SU-DHL-6 (cell line): ENCODE data around the gene IQCC.

Experiments used
- H2AFZ ChIP-seq: fragments of 200-600 bp; sonication (generic); 2 replicates; pipeline ENCODE4 v1.6.1; 2014; ENCODE audit warnings: low read depth, mild to moderate bottlenecking, moderate library complexity, mixed read lengths, antibody characterized with exemption, low read length; ENCODE audit not compliant: severe bottlenecking
- H3F3A ChIP-seq: fragments of 200-600 bp; shearing (Covaris generic); 2 replicates; pipeline ENCODE4 v1.6.0; 2016; ENCODE audit warnings: antibody characterized with exemption, mild to moderate bottlenecking; ENCODE audit not compliant: insufficient read depth
- H3K27ac ChIP-seq: fragments of 200-600 bp; sonication (generic); 2 replicates; pipeline ENCODE4 v1.5.1; 2016; ENCODE audit warnings: low read depth, mild to moderate bottlenecking, low read length, moderate library complexity, mixed read lengths
- H3K27me3 ChIP-seq: fragments of 200-600 bp; sonication (generic), shearing (Covaris generic); 2 replicates; pipeline ENCODE4 v1.6.0; 2014; ENCODE audit warnings: mild to moderate bottlenecking, low read length
- H3K36me3 ChIP-seq: fragments of 200-600 bp; sonication (generic); 2 replicates; pipeline ENCODE4 v1.6.1; 2014; ENCODE audit warnings: mild to moderate bottlenecking, low read length, mixed read lengths
- H3K4me2 ChIP-seq: fragments of 300-600, 200-600 bp; shearing (Covaris generic), sonication (generic); 2 replicates; pipeline ENCODE4 v1.6.0; 2014; ENCODE audit warnings: low read length, low read depth, mild to moderate bottlenecking; ENCODE audit not compliant: poor library complexity, severe bottlenecking
- H3K4me3 ChIP-seq: fragments of 200-600 bp; sonication (generic); 2 replicates; pipeline ENCODE4 v1.5.1; 2014; ENCODE audit warnings: antibody characterized with exemption, low read length, mild to moderate bottlenecking, mixed read lengths; ENCODE audit not compliant: insufficient read depth, poor library complexity, severe bottlenecking
- H3K79me2 ChIP-seq: fragments of 200-600 bp; sonication (generic); 2 replicates; pipeline ENCODE4 v1.6.1; 2014; ENCODE audit warnings: mild to moderate bottlenecking, low read length, moderate library complexity; ENCODE audit not compliant: insufficient read depth
- H3K9ac ChIP-seq: fragments of 200-600 bp; sonication (generic); 2 replicates; pipeline ENCODE4 v1.7.0; 2014; ENCODE audit warnings: mild to moderate bottlenecking, low read length
- H3K9me2 ChIP-seq: fragments of 200-600 bp; sonication (generic); replicated peaks from 2 replicates; pipeline ENCODE4 v1.6.1; 2014; ENCODE audit warnings: low read length; ENCODE audit not compliant: insufficient read depth
- H3K9me3 ChIP-seq: fragments of 200-600 bp; sonication (generic); 2 replicates; pipeline ENCODE4 v1.6.1; 2014; ENCODE audit warnings: low read length, mixed read lengths; ENCODE audit not compliant: insufficient read depth
- H4K20me1 ChIP-seq: fragments of 200-600 bp; sonication (generic); 2 replicates; pipeline ENCODE4 v1.6.1; 2014; ENCODE audit warnings: low read depth, mild to moderate bottlenecking, antibody characterized with exemption, low read length, moderate library complexity, mixed read lengths
- CTCF ChIP-seq: fragments of 200-600 bp; sonication (generic); IDR thresholded peaks from one replicate; pipeline ENCODE4 v1.5.1; 2017; ENCODE audit warnings: antibody characterized with exemption, mild to moderate bottlenecking, low read length, moderate library complexity; ENCODE audit not compliant: insufficient read depth, poor library complexity, severe bottlenecking
- EZH2phosphoT487 ChIP-seq: fragments of 200-600 bp; sonication (generic), shearing (Covaris generic); conservative IDR thresholded peaks from 2 replicates; pipeline ENCODE4 v1.6.1; 2018; ENCODE audit warnings: mild to moderate bottlenecking, antibody characterized with exemption, low read length, moderate library complexity, mixed read lengths

The IQCC gene

GRCh38 chr1:32256473-32257226 lies 51.2 kb downstream of the IQCC start:
- H2AFZ ChIP-seq = no peak overlapping the region
- TF ChIP-seq CTCF (no peak), EZH2phosphoT487 (no peak)
- no peaks in the 10 kb centered on the region for H3K9me3 ChIP-seq
- no peaks in the 10 kb centered on the region for H3K9me2 ChIP-seq
- peak overlapping the region; percentile 81 for H3K9ac ChIP-seq
- peaks cover 50% of the 10 kb centered on the region for H3K79me2 ChIP-seq
- peaks cover 69% of the 10 kb centered on the region for H3F3A ChIP-seq
- no peaks in the 10 kb centered on the region for H3K36me3 ChIP-seq
- H3K4me2 ChIP-seq = peak overlapping the region; percentile 84
- no peaks in the 10 kb centered on the region for H3K27me3 ChIP-seq
- peak overlapping the region; percentile 5 for H3K4me3 ChIP-seq
- peak overlapping the region; percentile 99 for H3K27ac ChIP-seq
- no peaks in the 10 kb centered on the region for H4K20me1 ChIP-seq

DNA sequence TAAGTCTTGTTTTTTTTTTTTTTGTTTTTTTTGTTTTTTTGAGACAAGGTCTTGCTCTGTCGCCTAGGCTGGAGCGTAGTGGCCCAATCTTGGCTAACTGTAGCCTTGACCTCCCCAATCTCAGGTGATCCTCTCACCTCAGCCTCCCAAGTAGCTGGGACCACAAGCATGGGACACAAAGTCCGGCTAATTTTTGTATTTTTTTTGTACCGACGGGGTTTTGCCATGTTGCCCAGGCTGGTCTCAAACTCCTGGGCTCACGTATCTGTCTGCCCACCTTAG lies 51.7 kb downstream of the IQCC start:
- H3K27ac ChIP-seq = peak overlapping the region; percentile 99
- peak overlapping the region; percentile 5 for H3K4me3 ChIP-seq
- H2AFZ ChIP-seq = no peak overlapping the region
- peaks cover 45% of the 10 kb centered on the region for H3K79me2 ChIP-seq
- H4K20me1 ChIP-seq = no peaks in the 10 kb centered on the region
- H3K9ac ChIP-seq = peak overlapping the region; percentile 81
- H3F3A ChIP-seq = peaks cover 65% of the 10 kb centered on the region
- no peaks in the 10 kb centered on the region for H3K9me3 ChIP-seq
- H3K36me3 ChIP-seq = no peaks in the 10 kb centered on the region
- peak overlapping the region; percentile 84 for H3K4me2 ChIP-seq
- H3K9me2 ChIP-seq = no peaks in the 10 kb centered on the region
- no peaks in the 10 kb centered on the region for H3K27me3 ChIP-seq
- no peak for TF ChIP-seq EZH2phosphoT487
- TF ChIP-seq CTCF = no peak
